Testis (tissue), 2 donors: ENCODE measurements around the gene PPP6R2.

Source experiments
- CTCF ChIP-seq, 3 experiments: fragments of 450-650 bp in 2 of 3; fragments of 200-600 bp in 1 of 3; sonication (generic) in 1 of 3; IDR thresholded peaks; one replicate each; pipeline ENCODE4 v1.5.1; 2016 to 2019; ENCODE audit warnings: antibody characterized with exemption in 3 of 3, mild to moderate bottlenecking in 2 of 3, moderate library complexity in 1 of 3
- POLR2A ChIP-seq: fragments of 450-650 bp; IDR thresholded peaks from one replicate; pipeline ENCODE4 v1.6.1; 2017; ENCODE audit warnings: antibody characterized with exemption, mild to moderate bottlenecking, moderate library complexity

GRCh38 chr22:50425179-50425916 lies 82.2 kb downstream of the PPP6R2 start:
- TF ChIP-seq CTCF (IDR thresholded peaks at IDR 0.05) (no peak), POLR2A (no peak)
